GM11168 (cell line): ENCODE measurements around the gene TTLL13.

Experiments
- in situ Hi-C: fragments of 300-500 bp; cut with MboI; formaldehyde crosslinking; loops from one replicate; pipeline ENCODE4 v1.12.0; 2022; ENCODE audit warnings: low sequenced_read_pairs; ENCODE audit not compliant: unreplicated experiment

The TTLL13 gene

GRCh38 chr15:90305932-90306331 is 56.6 kb downstream of the TTLL13 start:
- in situ Hi-C loops, result loop anchor here (25.0 kb wide), 1 partner anchor 581 kb away; the partner anchor contains the start of gene FES

GRCh38 chr15:90306560-90306959 is 57.2 kb downstream of the TTLL13 start:
- in situ Hi-C loops, result loop anchor here (25.0 kb wide), 1 partner anchor 581 kb away; the partner anchor contains the start of gene FES

GRCh38 chr15:90307661-90308060 is 58.3 kb downstream of the TTLL13 start:
- in situ Hi-C loops, result loop anchor here (25.0 kb wide), 1 partner anchor 580 kb away; the partner anchor contains the start of gene FES

- in situ Hi-C loops, result loop anchor here (25.0 kb wide), 1 partner anchor 578 kb away; the partner anchor contains the start of gene FES
Observed at GRCh38 chr15:90309020-90309419, 59.7 kb downstream of the TTLL13 start.
